A549 (cell line): Measurements from ENCODE around the gene PNMA8B. TPM values are rescaled to one million over a fixed set of nuclear protein-coding genes. Genes with fewer than 3 reads are reported as not detected.

ENCODE experiments used
- ATAC-seq, 2 experiments: fragments of 200-7000 bp in 1 of 2; fragments of >200 bp in 1 of 2; cut with Nextera tagmentation in 1 of 2; cut with Tn5 transposase in 1 of 2; 3 replicates each; pipeline versions ENCODE4 v1.8.0 to v1.9.1; 2018 to 2020; ENCODE audit warnings: mild to moderate bottlenecking in 1 of 2, moderate library complexity in 1 of 2
- CTCF ChIA-PET: fragments of 300-600 bp; sonication (Branson Sonifier 250); formaldehyde crosslinking; extraction: SDS; loops from one replicate; lab custom pipeline; 2021; ENCODE audit warnings: antibody characterized with exemption, inconsistent platforms; lab: Yijun Ruan, JAX
- POLR2A ChIA-PET: fragments of 350-600 bp; formaldehyde crosslinking; extraction: SDS; loops from one replicate; lab custom pipeline; 2021; ENCODE audit warnings: antibody characterized with exemption, inconsistent platforms; lab: Yijun Ruan, JAX
- DNase-seq, 2 experiments: peaks; one replicate each; pipeline versions ENCODE4 v3.0.0 to v3.0.0-alpha.2; 2011 to 2016; ENCODE audit warnings: low read depth in 1 of 2, low spot score in 1 of 2
- FAIRE-seq: peaks from 2 replicates; lab custom pipeline; 2011; peaks lifted over from hg19 to GRCh38; lab: Jason Lieb, UNC
- H3K27ac ChIP-seq, 2 experiments: fragments of >200 bp; sonication (Bioruptor Twin); formaldehyde crosslinking; 3 replicates each; pipeline ENCODE4 v1.5.1; 2016 to 2017
- H3K4me1 ChIP-seq: fragments of >200 bp; sonication (Bioruptor Twin); formaldehyde crosslinking; 3 replicates; pipeline ENCODE4 v1.6.1; 2016
- H3K4me2 ChIP-seq: fragments of >200 bp; sonication (Bioruptor Twin); formaldehyde crosslinking; 3 replicates; pipeline ENCODE4 v1.6.1; 2016
- H3K4me3 ChIP-seq: fragments of >200 bp; sonication (Bioruptor Twin); formaldehyde crosslinking; 3 replicates; pipeline ENCODE4 v1.5.1; 2016
- H3K9me3 ChIP-seq: fragments of >200 bp; sonication (Bioruptor Twin); formaldehyde crosslinking; 3 replicates; pipeline ENCODE4 v1.6.1; 2016
- CEBPB ChIP-seq, 2 experiments: fragments of >200 bp in 1 of 2; sonication (Bioruptor Twin) in 1 of 2; formaldehyde crosslinking in 1 of 2; IDR thresholded peaks; 2 replicates each; pipeline ENCODE4 v1.6.1; 2012 to 2016
- CHD2 ChIP-seq: fragments of 150-350 bp; IDR thresholded peaks from 2 replicates; pipeline ENCODE4 v1.6.1; 2014; ENCODE audit warnings: low read length; ENCODE audit not compliant: partially characterized antibody
- CHD4 ChIP-seq: fragments of 200-600 bp; sonication (generic); IDR thresholded peaks from 2 replicates; pipeline ENCODE4 v1.6.1; 2016; ENCODE audit warnings: antibody characterized with exemption, mild to moderate bottlenecking, borderline replicate concordance
- CTCF ChIP-seq: fragments of >200 bp; sonication (Bioruptor Twin); formaldehyde crosslinking; IDR thresholded peaks from 3 replicates; pipeline ENCODE4 v1.5.1; 2016
- EHF ChIP-seq: fragments of 250-450 bp; sonication (Bioruptor Pico); IDR thresholded peaks from 2 replicates; pipeline ENCODE4 v1.5.0; 2020; ENCODE audit warnings: mild to moderate bottlenecking
- EHMT2 ChIP-seq: fragments of 200-600 bp; sonication (generic); IDR thresholded peaks from 2 replicates; pipeline ENCODE4 v1.6.1; 2016; ENCODE audit warnings: antibody characterized with exemption, low read depth, mild to moderate bottlenecking, moderate library complexity
- EP300 ChIP-seq, 2 experiments: fragments of >200 bp; sonication (Bioruptor Twin); formaldehyde crosslinking; IDR thresholded peaks; 2 replicates in 1 of 2; 3 replicates in 1 of 2; pipeline ENCODE4 v1.6.1; 2016 to 2017
- FOSB ChIP-seq: fragments of 250-450 bp; sonication (Bioruptor Pico); IDR thresholded peaks from 2 replicates; pipeline ENCODE4 v1.5.0; 2020; ENCODE audit warnings: mild to moderate bottlenecking, moderate library complexity
- FOXS1 ChIP-seq: fragments of 250-450 bp; sonication (Bioruptor Pico); IDR thresholded peaks from 2 replicates; pipeline ENCODE4 v1.5.0; 2020; ENCODE audit warnings: mild to moderate bottlenecking, moderate library complexity
- HEYL ChIP-seq: fragments of 250-450 bp; sonication (Bioruptor Pico); IDR thresholded peaks from 2 replicates; pipeline ENCODE4 v1.8.0; 2021; ENCODE audit warnings: mild to moderate bottlenecking, moderate library complexity
- HMGXB4 ChIP-seq: fragments of 250-450 bp; sonication (Bioruptor Pico); IDR thresholded peaks from 2 replicates; pipeline ENCODE4 v1.5.0; 2021; ENCODE audit warnings: mild to moderate bottlenecking, moderate library complexity, borderline replicate concordance
- JUNB ChIP-seq: fragments of >200 bp; sonication (Bioruptor Twin); formaldehyde crosslinking; IDR thresholded peaks from 2 replicates; pipeline ENCODE4 v1.6.1; 2016
- KDM1A ChIP-seq: fragments of 200-600 bp; sonication (generic); IDR thresholded peaks from 2 replicates; pipeline ENCODE4 v1.6.1; 2016; ENCODE audit warnings: low read depth, mild to moderate bottlenecking
- MAX ChIP-seq: IDR thresholded peaks from 2 replicates; pipeline ENCODE4 v1.6.1; 2012
- MAZ ChIP-seq: fragments of 150-350 bp; IDR thresholded peaks from 2 replicates; pipeline ENCODE4 v1.6.1; 2014; ENCODE audit warnings: antibody characterized with exemption, low read depth, low read length, borderline replicate concordance
- MYC ChIP-seq: IDR thresholded peaks from 2 replicates; pipeline ENCODE4 v1.6.1; 2012; ENCODE audit warnings: mild to moderate bottlenecking, inconsistent platforms, low read length, improper control_type of control experiment, borderline replicate concordance
- PHF8 ChIP-seq: fragments of 200-600 bp; sonication (generic); IDR thresholded peaks from 2 replicates; pipeline ENCODE4 v1.6.1; 2016; ENCODE audit warnings: low read depth, mild to moderate bottlenecking, antibody characterized with exemption, moderate library complexity, borderline replicate concordance
- POLR2A ChIP-seq: IDR thresholded peaks from 2 replicates; pipeline ENCODE4 v1.6.1; 2012; ENCODE audit warnings: mild to moderate bottlenecking, low read length
- RAD21 ChIP-seq, 2 experiments: fragments of >200 bp in 1 of 2; sonication (Bioruptor Twin) in 1 of 2; formaldehyde crosslinking in 1 of 2; IDR thresholded peaks in 1 of 2; conservative IDR thresholded peaks in 1 of 2; 2 replicates in 1 of 2; 3 replicates in 1 of 2; pipeline ENCODE4 v1.6.1; 2012 to 2018; ENCODE audit warnings: inconsistent platforms in 1 of 2
- RARB ChIP-seq: fragments of 250-450 bp; sonication (Bioruptor Pico); IDR thresholded peaks from 2 replicates; pipeline ENCODE4 v1.8.0; 2021; ENCODE audit warnings: mild to moderate bottlenecking, moderate library complexity
- RCOR1 ChIP-seq: fragments of 150-350 bp; IDR thresholded peaks from 2 replicates; pipeline ENCODE4 v1.6.1; 2014; ENCODE audit warnings: antibody characterized with exemption, low read length, low read depth
- REST ChIP-seq: fragments of 200-600 bp; sonication (generic); IDR thresholded peaks from 2 replicates; pipeline ENCODE4 v1.6.1; 2016; ENCODE audit warnings: antibody characterized with exemption, mild to moderate bottlenecking, moderate library complexity
- RFX5 ChIP-seq: fragments of 450-650 bp; IDR thresholded peaks from 2 replicates; pipeline ENCODE4 v1.7.1; 2014; ENCODE audit warnings: antibody characterized with exemption, mild to moderate bottlenecking, moderate library complexity
- RNF2 ChIP-seq: fragments of 200-600 bp; sonication (generic); IDR thresholded peaks from 2 replicates; pipeline ENCODE4 v1.6.1; 2016; ENCODE audit warnings: low read depth, mild to moderate bottlenecking, antibody characterized with exemption, moderate library complexity, borderline replicate concordance
- SMC3 ChIP-seq: fragments of >200 bp; sonication (Bioruptor Twin); formaldehyde crosslinking; IDR thresholded peaks from 3 replicates; pipeline ENCODE4 v1.6.1; 2018; ENCODE audit warnings: inconsistent platforms
- TP53 ChIP-seq: fragments of 250-450 bp; sonication (Bioruptor Pico); IDR thresholded peaks from 2 replicates; pipeline ENCODE4 v1.5.0; 2021; ENCODE audit warnings: mild to moderate bottlenecking, moderate library complexity
- USF2 ChIP-seq: fragments of 450-650 bp; IDR thresholded peaks from 2 replicates; pipeline ENCODE4 v1.6.1; 2014; ENCODE audit warnings: antibody characterized with exemption
- ZC3H11A ChIP-seq: fragments of 450-650 bp; IDR thresholded peaks from 2 replicates; pipeline ENCODE4 v1.6.1; 2014; ENCODE audit warnings: antibody characterized with exemption, mild to moderate bottlenecking
- ZNF302 ChIP-seq: fragments of 250-450 bp; sonication (Bioruptor Pico); IDR thresholded peaks from 2 replicates; pipeline ENCODE4 v1.9.0; 2021; ENCODE audit warnings: inconsistent platforms, mild to moderate bottlenecking, moderate library complexity
- WGBS: methylation state at CpG from one replicate; pipeline ENCODE4 v1.1.6; 2017; ENCODE audit errors: missing lambda C conversion rate; 5-methylcytosine and 5-hydroxymethylcytosine counted together
- polyA plus RNA-seq, 4 experiments: library from polyadenylated mRNA; depleted of rRNA in 3 of 4; stranded (reverse); fragments of >200 nt; fragmentation: RNase III in 1 of 4; extraction: RNeasy Plus Mini Kit Qiagen cat#74134 plus additional on column Dnase treatment in 1 of 4; gene quantifications; 2 replicates in 3 of 4; 3 replicates in 1 of 4; pipeline ENCODE4 v1.2.3, GENCODE V29; 2011 to 2017

The PNMA8B gene
- polyA plus RNA-seq, 2 of the 4 experiments (the other 2 are of a cell fraction): not detected

- TF ChIP-seq PHF8: no peak
- no peak for TF ChIP-seq RCOR1
- no peak for TF ChIP-seq ZC3H11A
- no peak for TF ChIP-seq SMC3
- TF ChIP-seq JUNB: no peak
- TF ChIP-seq USF2: no peak
- no peak for TF ChIP-seq RARB (CRISPR knock-in tag)
- TF ChIP-seq ZNF302: no peak
- no peak for TF ChIP-seq CHD4
- no peak for TF ChIP-seq EHMT2
Measured at GRCh38 chr19:46544651-46545050, 49.0 kb upstream of the PNMA8B start (continued).

GRCh38 chr19:46542428-46543230 is 47.0 kb upstream of the PNMA8B start:
- FAIRE-seq (peak; percentile 83), DNase-seq (peak; percentile 69 to 94), ATAC-seq (peak; percentile 90 to 92)
- no peaks in the 10 kb centered on the region for H3K4me1 ChIP-seq
- CTCF ChIA-PET: interaction anchor here (0.6 to 43.4 kb wide), 61 partner anchors 9 to 559 kb away, joined by 3 to 1052 read pairs (median 4); partner anchors contain the start of gene CCDC8
- no peak overlapping the region for H3K4me3 ChIP-seq
- POLR2A ChIA-PET: no interaction called here
- H3K4me2 ChIP-seq: no peak overlapping the region
- no peak overlapping the region for H3K27ac ChIP-seq
- WGBS: 25% methylated on average over 15 of the region's 15 CpGs
- H3K9me3 ChIP-seq: no peaks in the 10 kb centered on the region
- no peak for TF ChIP-seq USF2
- no peak for TF ChIP-seq POLR2A
- no peak for TF ChIP-seq EHMT2
- TF ChIP-seq FOXS1 (CRISPR knock-in tag): no peak
- no peak for TF ChIP-seq FOSB (CRISPR knock-in tag)
- no peak for TF ChIP-seq PHF8
- no peak for TF ChIP-seq EP300 (IDR thresholded peaks at IDR 0.05)
- no peak for TF ChIP-seq MAX
- TF ChIP-seq CTCF: peak; percentile 98
- peak; percentile 92 for TF ChIP-seq SMC3
- no peak for TF ChIP-seq CHD4
- no peak for TF ChIP-seq TP53
- peak; percentile 91 to 93 for TF ChIP-seq RAD21 (conservative IDR thresholded peaks at IDR 0.05 in 1 of 2, IDR thresholded peaks at IDR 0.05 in 1 of 2)
- peak; percentile 73; the same call in 1 of the 2 replicates for TF ChIP-seq RFX5
- TF ChIP-seq RNF2: no peak
- peak; percentile 29 for TF ChIP-seq CHD2
- TF ChIP-seq HMGXB4 (CRISPR knock-in tag): no peak
- no peak for TF ChIP-seq REST
- TF ChIP-seq MAZ: no peak
- TF ChIP-seq MYC: no peak
- TF ChIP-seq CEBPB (IDR thresholded peaks at IDR 0.05): no peak
- TF ChIP-seq EHF (CRISPR knock-in tag): no peak
- no peak for TF ChIP-seq HEYL (CRISPR knock-in tag)
- TF ChIP-seq KDM1A: no peak
